ENCODE results near the gene PRRT1B.

DNA sequence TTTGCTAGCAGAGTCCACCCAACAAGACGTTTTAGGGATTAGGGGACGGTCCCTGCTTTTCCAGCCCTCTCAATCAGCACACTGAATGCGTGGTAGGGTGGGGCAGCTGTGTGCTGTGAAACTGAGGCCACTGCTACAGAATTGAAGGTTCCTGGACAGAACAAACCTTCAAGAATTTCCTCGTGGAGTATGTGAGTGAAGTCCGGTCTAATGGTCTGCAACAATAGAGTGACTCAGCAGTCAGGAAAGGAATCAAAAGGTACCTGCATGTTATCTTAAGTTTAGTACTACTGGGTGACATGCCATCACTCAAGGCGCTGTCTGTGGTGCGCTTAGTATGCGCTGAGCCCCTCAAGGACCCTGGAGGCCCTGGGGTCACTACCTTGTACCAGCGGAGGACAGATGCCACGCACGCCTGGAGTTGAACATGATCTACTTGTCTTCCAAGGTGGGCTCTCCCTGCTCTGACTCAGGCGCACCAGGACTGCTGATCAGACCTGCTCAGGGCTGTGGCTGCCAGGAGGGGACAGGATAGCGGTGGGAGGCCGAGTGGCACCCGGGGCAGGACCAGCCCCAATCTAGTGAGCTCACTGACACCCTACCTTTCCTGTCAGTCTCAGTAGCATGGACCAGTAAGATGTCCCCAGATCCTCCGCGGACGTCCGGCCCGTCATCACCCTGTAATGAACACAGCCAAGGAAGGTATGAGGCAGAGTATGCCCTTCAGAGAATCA is 50.5 kb downstream of the PRRT1B start:
- TF ChIP-seq ZNF23 (CRISPR knock-in tag; IDR thresholded peaks at IDR 0.05) (no peak), ZNF212 (CRISPR knock-in tag; IDR thresholded peaks at IDR 0.05) (no peak), POLR2A (conservative IDR thresholded peaks at IDR 0.05) (no peak), GTF2E2 (tag; IDR thresholded peaks at IDR 0.05) (no peak), ZBTB1 (CRISPR knock-in tag; IDR thresholded peaks at IDR 0.05; ENCODE audit: borderline replicate concordance, low read depth) (no peak)
